ENCODE results near the gene MANEA.
"Not testable (repeated sequence)": the region's sequence is repeated elsewhere in the genome, so short reads cannot be mapped to it uniquely, and the experiment has no call there.

Gene MANEA

DNA sequence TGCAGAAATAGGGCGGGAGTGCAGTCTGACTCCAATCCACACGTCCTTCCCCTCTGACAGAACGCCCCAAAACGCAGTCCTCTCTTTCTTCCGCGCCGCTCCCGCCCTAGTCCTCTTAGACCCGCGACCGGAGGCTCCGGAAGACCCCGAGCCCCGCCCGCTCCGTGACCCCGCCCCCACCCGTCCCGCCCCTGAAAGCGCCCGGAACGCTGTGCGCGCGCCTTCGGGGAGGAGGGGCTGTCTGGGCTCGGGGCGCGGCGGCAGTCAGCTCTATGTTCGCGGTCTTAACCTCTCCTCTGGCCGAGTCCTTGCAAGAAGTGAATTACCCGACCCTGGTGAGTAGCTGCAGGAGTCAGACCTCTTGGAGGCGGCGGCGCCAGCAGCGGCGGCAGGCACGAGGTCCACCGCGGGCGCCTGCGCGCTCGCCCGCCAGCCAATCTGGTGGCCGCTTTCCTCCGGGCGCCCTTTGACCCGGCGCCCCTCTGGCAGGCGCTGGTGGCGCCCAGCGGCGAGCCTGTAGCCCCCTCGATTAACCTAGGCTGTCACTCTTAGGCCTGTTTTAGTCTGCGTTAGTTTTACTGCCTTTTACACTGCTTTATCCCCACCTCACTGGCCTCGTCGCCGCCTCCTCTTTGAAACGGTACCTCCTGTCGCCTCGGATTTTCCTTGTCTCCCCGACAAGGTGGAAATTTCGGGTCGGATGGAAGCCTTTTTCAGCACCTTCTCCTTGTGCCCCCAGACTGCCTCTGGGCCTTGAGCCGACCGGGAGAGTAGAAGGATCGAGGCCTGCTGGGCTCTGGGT, at the start of gene MANEA:
Gene MANEA, plus strand, starts transcription at position 232 of the 802 bp plus-strand sequence. CDS start 8,905 bp downstream, outside the sequence.
- H3K36me3 ChIP-seq (replicated peaks) = 0 out of 2 replicates have a peak, but pooled peaks cover under 1% of the 10 kb centered on the region
- H3K4me3 ChIP-seq = peak within 1 kb of the TSS; percentile 47
- no peaks in the 10 kb centered on the region for H3K27me3 ChIP-seq (ENCODE audit: low read depth)
- H3K4me1 ChIP-seq = peaks cover 25% of the 10 kb centered on the region
- in situ Hi-C loops (cut with MboI; ENCODE audit: low sequenced_read_pairs) = no loop called here
- no peaks in the 10 kb centered on the region for H3K9me3 ChIP-seq
- DNase-seq (ENCODE audit: low spot score in 2 of 2) = peak; percentile 80 to 86

DNA sequence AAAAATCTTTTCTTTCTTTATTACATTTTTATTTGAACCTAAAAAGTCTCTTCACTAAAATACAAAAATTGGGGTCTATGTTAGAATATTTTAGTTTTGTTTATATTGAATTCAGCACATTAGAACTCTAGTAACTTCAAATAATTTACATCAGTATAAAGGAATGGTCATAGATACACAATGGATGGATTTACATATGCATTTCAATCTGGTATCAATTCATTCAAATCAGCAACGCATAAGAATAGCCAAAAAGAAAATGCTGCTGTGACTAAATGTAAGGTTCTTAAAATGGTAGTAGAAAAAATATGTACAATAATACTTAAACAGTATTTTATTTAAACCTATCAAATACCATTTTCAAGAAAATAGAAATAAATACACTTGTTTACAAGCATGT, 47.6 kb upstream of the MANEA start:
- H3K36me3 ChIP-seq (replicated peaks) = no peaks in the 10 kb centered on the region
- DNase-seq (ENCODE audit: low spot score in 2 of 2) = peak in 1 of 2 experiments; percentile 87
- H3K4me3 ChIP-seq = no peak overlapping the region
- no peaks in the 10 kb centered on the region for H3K9me3 ChIP-seq
- peaks cover 28% of the 10 kb centered on the region for H3K4me1 ChIP-seq
- H3K27me3 ChIP-seq (ENCODE audit: low read depth) = no peaks in the 10 kb centered on the region
- in situ Hi-C loops (cut with MboI; ENCODE audit: low sequenced_read_pairs) = no loop called here

GRCh38 chr6:95530176-95530819, 47.0 kb upstream of the MANEA start:
- H3K4me1 ChIP-seq = peaks cover 28% of the 10 kb centered on the region
- H3K4me3 ChIP-seq = no peak overlapping the region
- H3K27me3 ChIP-seq (ENCODE audit: low read depth) = no peaks in the 10 kb centered on the region
- DNase-seq (ENCODE audit: low spot score in 2 of 2) = peak; percentile 13 to 35
- no peaks in the 10 kb centered on the region for H3K9me3 ChIP-seq
- H3K36me3 ChIP-seq (replicated peaks) = no peaks in the 10 kb centered on the region
- in situ Hi-C loops (cut with MboI; ENCODE audit: low sequenced_read_pairs) = no loop called here

GRCh38 chr6:95543798-95544197, 33.5 kb upstream of the MANEA start:
- H3K4me1 ChIP-seq = peaks cover 11% of the 10 kb centered on the region
- H3K27me3 ChIP-seq (ENCODE audit: low read depth) = no peaks in the 10 kb centered on the region
- no peak overlapping the region for H3K4me3 ChIP-seq
- in situ Hi-C loops (cut with MboI; ENCODE audit: low sequenced_read_pairs) = no loop called here
- no peak for DNase-seq (ENCODE audit: low spot score in 2 of 2)
- H3K9me3 ChIP-seq = no peaks in the 10 kb centered on the region
- no peaks in the 10 kb centered on the region for H3K36me3 ChIP-seq (replicated peaks)

DNA sequence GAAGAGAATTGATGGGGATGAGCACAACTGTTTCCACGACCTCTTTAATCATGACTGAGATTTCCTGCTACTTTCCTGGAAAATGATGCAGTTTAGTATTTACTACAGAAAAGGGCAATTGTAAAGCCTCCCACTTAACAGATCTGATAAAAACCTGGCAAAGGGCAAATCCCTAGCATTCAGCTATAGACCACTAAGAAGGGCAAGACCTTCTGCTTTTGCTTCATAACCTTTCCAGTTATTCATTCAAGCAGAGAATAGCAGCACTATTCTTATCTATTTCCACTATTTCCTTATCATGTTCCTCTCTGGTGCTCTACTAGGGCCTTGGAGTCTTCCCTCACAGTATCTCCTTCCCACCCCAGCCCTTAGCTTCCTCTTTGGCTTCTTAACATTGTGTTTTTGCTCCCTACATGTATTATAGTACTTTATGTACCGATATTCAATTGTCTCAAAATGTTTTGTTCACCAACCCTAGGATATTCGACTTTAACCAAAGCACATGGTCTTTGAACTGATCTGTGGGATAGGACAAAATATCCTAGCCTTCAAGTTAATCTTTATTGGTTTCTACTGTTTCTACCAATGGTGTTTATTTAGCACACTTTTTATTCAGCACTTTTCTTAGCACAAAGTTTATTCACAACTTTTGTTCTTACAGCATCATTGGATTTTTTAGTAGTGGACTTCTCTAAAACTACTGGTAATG, 32.7 kb upstream of the MANEA start:
- in situ Hi-C loops (cut with MboI; ENCODE audit: low sequenced_read_pairs) = no loop called here
- Histone ChIP-seq H3K9me3 (no peaks in the 10 kb centered on the region), H3K36me3 (replicated peaks) (no peaks in the 10 kb centered on the region), H3K4me1 (peaks cover 11% of the 10 kb centered on the region), H3K4me3 (no peak overlapping the region), H3K27me3 (ENCODE audit: low read depth) (no peaks in the 10 kb centered on the region)
- no peak for DNase-seq (ENCODE audit: low spot score in 2 of 2)

DNA sequence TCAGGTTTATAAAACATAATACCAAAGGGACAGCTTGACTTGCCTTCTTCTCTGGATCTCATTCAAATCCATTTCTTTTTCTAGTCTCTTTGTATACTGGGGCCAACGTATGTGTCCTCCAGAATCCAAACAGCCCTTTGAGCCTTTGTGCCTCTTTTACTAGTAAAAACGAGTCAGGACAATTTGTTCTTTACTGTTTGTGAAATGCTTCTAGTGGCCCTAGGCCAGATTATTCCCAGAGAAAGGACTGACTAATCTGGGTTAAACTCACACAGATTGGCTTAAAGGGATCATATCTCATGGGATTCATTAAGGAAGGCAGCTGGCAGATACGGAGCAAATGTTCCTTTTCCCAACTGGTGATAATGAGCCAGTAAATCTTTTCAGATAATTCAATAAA, 32.1 kb upstream of the MANEA start:
- in situ Hi-C loops (cut with MboI; ENCODE audit: low sequenced_read_pairs) = no loop called here
- H3K9me3 ChIP-seq = no peaks in the 10 kb centered on the region
- peaks cover 11% of the 10 kb centered on the region for H3K4me1 ChIP-seq
- peak; percentile 29 to 71 for DNase-seq (ENCODE audit: low spot score in 2 of 2)
- H3K27me3 ChIP-seq (ENCODE audit: low read depth) = no peaks in the 10 kb centered on the region
- H3K36me3 ChIP-seq (replicated peaks) = no peaks in the 10 kb centered on the region
- H3K4me3 ChIP-seq = no peak overlapping the region

- DNase-seq (ENCODE audit: low spot score in 2 of 2) = peak; percentile 42 to 62
- Histone ChIP-seq H3K4me1 (peaks cover 11% of the 10 kb centered on the region), H3K27me3 (ENCODE audit: low read depth) (no peaks in the 10 kb centered on the region), H3K4me3 (no peak overlapping the region), H3K9me3 (no peaks in the 10 kb centered on the region), H3K36me3 (replicated peaks) (no peaks in the 10 kb centered on the region)
- in situ Hi-C loops (cut with MboI; ENCODE audit: low sequenced_read_pairs) = no loop called here
These were observed 31.6 kb upstream of the MANEA start for GRCh38 chr6:95545686-95546085.

DNA sequence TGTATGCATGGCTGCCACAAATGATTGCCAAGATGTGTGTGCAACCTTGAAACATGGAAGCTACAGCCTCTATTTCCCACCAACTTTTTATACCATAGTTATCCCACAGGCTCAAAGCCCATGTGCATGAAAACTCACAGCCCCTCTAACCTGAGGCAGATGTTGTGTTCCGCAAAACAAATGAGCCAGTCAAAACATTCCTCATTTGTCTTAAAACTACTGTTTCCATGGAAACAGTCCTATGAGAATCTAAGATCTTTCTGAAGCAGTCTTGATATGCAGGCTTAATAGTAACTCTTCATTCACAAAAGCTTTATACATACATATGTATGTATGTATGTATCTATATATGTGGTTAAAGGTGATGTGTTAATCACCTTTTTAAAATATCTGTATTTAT, 31.2 kb upstream of the MANEA start:
- DNase-seq (ENCODE audit: low spot score in 2 of 2) = peak in 1 of 2 experiments; percentile 8
- Histone ChIP-seq H3K9me3 (no peaks in the 10 kb centered on the region), H3K27me3 (ENCODE audit: low read depth) (no peaks in the 10 kb centered on the region), H3K4me3 (no peak overlapping the region), H3K4me1 (peaks cover 11% of the 10 kb centered on the region), H3K36me3 (replicated peaks) (no peaks in the 10 kb centered on the region)
- in situ Hi-C loops (cut with MboI; ENCODE audit: low sequenced_read_pairs) = no loop called here

- in situ Hi-C loops (cut with MboI; ENCODE audit: low sequenced_read_pairs) = no loop called here
- no peak for DNase-seq (ENCODE audit: low spot score in 2 of 2)
- no peak overlapping the region for H3K4me3 ChIP-seq
- H3K9me3 ChIP-seq = no peaks in the 10 kb centered on the region
- peaks cover 11% of the 10 kb centered on the region for H3K4me1 ChIP-seq
- H3K36me3 ChIP-seq (replicated peaks) = no peaks in the 10 kb centered on the region
- H3K27me3 ChIP-seq (ENCODE audit: low read depth) = no peaks in the 10 kb centered on the region
These were observed 30.3 kb upstream of the MANEA start for GRCh38 chr6:95547043-95547442.

GRCh38 chr6:95548188-95548786, 29.0 kb upstream of the MANEA start:
- no peaks in the 10 kb centered on the region for H3K27me3 ChIP-seq (ENCODE audit: low read depth)
- no peak overlapping the region for H3K4me3 ChIP-seq
- H3K9me3 ChIP-seq = no peaks in the 10 kb centered on the region
- no peaks in the 10 kb centered on the region for H3K36me3 ChIP-seq (replicated peaks)
- peaks cover 11% of the 10 kb centered on the region for H3K4me1 ChIP-seq
- no peak for DNase-seq (ENCODE audit: low spot score in 2 of 2)
- in situ Hi-C loops (cut with MboI; ENCODE audit: low sequenced_read_pairs) = no loop called here

DNA sequence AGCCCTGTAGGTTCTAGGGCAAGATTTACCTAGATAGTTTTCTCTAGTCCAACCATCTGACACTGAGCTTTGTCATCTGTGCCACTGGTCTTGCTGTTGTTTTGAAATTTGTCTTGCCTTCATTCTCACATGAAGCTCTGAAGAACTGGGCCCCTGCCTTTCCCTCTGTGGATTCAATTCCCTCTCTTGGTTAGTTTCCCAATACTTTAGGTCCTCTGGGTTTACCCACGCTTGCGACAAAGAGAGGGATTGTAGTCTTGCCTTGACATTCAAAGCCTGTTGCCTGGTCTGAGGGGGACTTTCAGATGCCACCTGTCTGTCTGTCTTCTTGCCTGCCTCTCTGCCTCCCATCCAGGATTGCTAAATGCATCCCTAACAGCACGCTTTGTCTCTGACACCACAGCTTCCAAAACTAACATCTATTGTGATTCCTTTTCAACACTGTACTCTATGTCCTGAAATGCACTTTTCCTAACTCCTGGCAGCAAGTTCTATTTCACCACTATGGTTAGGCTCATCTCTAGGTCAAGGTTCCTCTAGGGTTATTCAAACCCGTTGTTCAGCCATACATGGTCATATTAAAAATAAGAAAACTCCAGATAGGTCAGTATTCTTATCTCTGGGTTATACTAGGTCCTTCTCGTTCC, 25.5 kb upstream of the MANEA start:
- Histone ChIP-seq H3K4me3 (no peak overlapping the region), H3K9me3 (no peaks in the 10 kb centered on the region), H3K27me3 (ENCODE audit: low read depth) (no peaks in the 10 kb centered on the region), H3K4me1 (no peaks in the 10 kb centered on the region), H3K36me3 (replicated peaks) (no peaks in the 10 kb centered on the region)
- DNase-seq (ENCODE audit: low spot score in 2 of 2) = no peak
- in situ Hi-C loops (cut with MboI; ENCODE audit: low sequenced_read_pairs) = no loop called here

- in situ Hi-C loops (cut with MboI; ENCODE audit: low sequenced_read_pairs) = no loop called here
These were observed 23.5 kb upstream of the MANEA start for GRCh38 chr6:95553880-95554279.

DNA sequence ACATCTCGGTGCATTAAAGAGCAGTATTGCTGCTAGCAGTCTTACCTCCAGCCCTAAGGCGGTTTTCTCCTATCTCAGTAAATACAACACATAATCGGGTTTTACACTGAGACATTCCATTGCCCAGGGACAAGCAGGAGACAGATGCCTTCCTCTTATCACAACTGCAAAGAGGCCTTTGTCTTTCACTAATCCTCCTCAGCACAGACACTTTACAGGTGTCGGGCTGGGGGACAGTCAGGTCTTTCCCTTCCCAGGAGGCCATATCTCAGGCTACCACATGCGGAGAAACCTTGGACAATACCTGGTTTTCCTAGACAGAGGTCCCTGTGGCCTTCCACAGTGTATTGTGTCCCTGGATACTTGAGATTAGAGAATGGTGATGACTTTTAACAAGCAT, 16.4 kb upstream of the MANEA start:
- H3K27me3 ChIP-seq (ENCODE audit: low read depth); H3K36me3 ChIP-seq (replicated peaks); DNase-seq (ENCODE audit: low spot score in 2 of 2); H3K4me3 ChIP-seq; H3K9me3 ChIP-seq; in situ Hi-C loops (cut with MboI; ENCODE audit: low sequenced_read_pairs); H3K4me1 ChIP-seq: not testable (repeated sequence)

More at GRCh38 chr6:95553880-95554279, 23.5 kb upstream of the MANEA start:
- Histone ChIP-seq H3K4me3 (no peak overlapping the region), H3K27me3 (ENCODE audit: low read depth) (no peaks in the 10 kb centered on the region), H3K4me1 (no peaks in the 10 kb centered on the region), H3K9me3 (no peaks in the 10 kb centered on the region), H3K36me3 (replicated peaks) (no peaks in the 10 kb centered on the region)
- DNase-seq (ENCODE audit: low spot score in 2 of 2) = no peak

Data from HAP-1 (cell line).